Tibial artery (tissue), 4 donors: ENCODE data around the gene PCDHGB4.
A peak's percentile ranks its signal among the peaks of the same experiment; 100 is the strongest.
"Not testable (repeated sequence)": the region's sequence is repeated elsewhere in the genome, so short reads cannot be mapped to it uniquely, and the experiment has no call there.

Experiments used
- DNase-seq, 2 donors: peaks; one replicate each; pipeline ENCODE4 v3.0.0-alpha.2; 2019
- H3K27ac ChIP-seq, 2 donors: fragments of 200-600 bp; sonication (generic) in 1 of 2; 1 replicate in 1 of 2; 2 replicates in 1 of 2; pipeline ENCODE4 v1.5.1; 2018 to 2019; ENCODE audit warnings: mild to moderate bottlenecking in 1 of 2
- H3K27me3 ChIP-seq, 2 donors: fragments of 200-600 bp; sonication (generic) in 1 of 2; one replicate each; pipeline versions ENCODE4 v1.5.1 to v1.6.0; 2016 to 2019
- H3K36me3 ChIP-seq, 3 donors: fragments of 200-600 bp; sonication (generic) in 2 of 3; one replicate each; pipeline ENCODE4 v1.5.1; 2016 to 2019; ENCODE audit warnings: mild to moderate bottlenecking in 2 of 3
- H3K4me1 ChIP-seq, 4 donors: fragments of 200-600 bp; sonication (generic) in 2 of 4; 1 replicate in 3 of 4; 2 replicates in 1 of 4; pipeline ENCODE4 v1.5.1; 2016 to 2019
- H3K4me3 ChIP-seq, 2 donors: fragments of 200-600 bp; sonication (generic) in 1 of 2; 1 replicate in 1 of 2; 2 replicates in 1 of 2; pipeline ENCODE4 v1.5.1; 2018 to 2019; ENCODE audit warnings: mild to moderate bottlenecking in 2 of 2
- H3K9me3 ChIP-seq, 3 donors: fragments of 200-600 bp; sonication (generic) in 1 of 3; one replicate each; pipeline ENCODE4 v1.5.1; 2016 to 2019
- CTCF ChIP-seq, 2 experiments: fragments of 200-600 bp in 1 of 2; fragments of 450-650 bp in 1 of 2; IDR thresholded peaks; one replicate each; pipeline ENCODE4 v1.5.1; 2017 to 2019; ENCODE audit warnings: antibody characterized with exemption in 2 of 2, mild to moderate bottlenecking in 1 of 2, moderate library complexity in 1 of 2
- intact Hi-C: fragments of 100-400 bp; cut with DNase I; formaldehyde crosslinking; loops from one replicate; pipeline ENCODE4 v1.15.0; 2023; ENCODE audit warnings: low total_unique reads

The PCDHGB4 gene

GRCh38 chr5:141397756-141398551, 10.5 kb downstream of the PCDHGB4 start, which contains the start of gene PCDHGB5:
TSS of gene PCDHGB5 (plus strand) at chr5:141397947. CDS start at chr5:141398128, 181 bp downstream.
- peak in 1 of 2 experiments; percentile 44 for TF ChIP-seq CTCF (IDR thresholded peaks at IDR 0.05)
- DNase-seq, H3K4me1 ChIP-seq, H3K27ac ChIP-seq, H3K27me3 ChIP-seq, intact Hi-C loops: not testable (repeated sequence)
- peaks cover 52 to 98% (median 89%) of the 10 kb centered on the region in 3 donors for H3K9me3 ChIP-seq
- peak within 1 kb of the TSS; percentile 31 to 38 for H3K4me3 ChIP-seq
- peaks cover 3 to 50% (median 31%) of the 10 kb centered on the region in 3 donors for H3K36me3 ChIP-seq

DNA sequence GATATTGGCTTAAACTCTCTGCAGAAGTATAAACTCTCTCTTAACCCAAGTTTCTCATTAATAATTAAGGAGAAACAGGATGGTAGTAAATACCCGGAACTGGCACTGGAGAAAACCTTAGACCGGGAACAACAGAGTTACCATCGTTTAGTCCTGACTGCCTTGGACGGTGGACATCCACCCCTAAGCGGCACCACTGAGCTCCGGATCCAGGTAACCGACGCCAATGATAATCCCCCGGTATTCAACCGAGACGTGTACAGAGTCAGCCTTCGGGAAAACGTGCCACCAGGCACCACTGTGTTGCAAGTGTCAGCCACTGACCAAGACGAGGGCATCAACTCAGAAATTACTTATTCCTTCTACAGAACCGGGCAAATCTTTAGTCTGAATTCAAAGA, 11.1 kb downstream of the PCDHGB4 start:
- DNase-seq, result no peak
- Histone ChIP-seq H3K4me1 (no peaks in the 10 kb centered on the region), H3K9me3 (peaks cover 48 to 98% (median 89%) of the 10 kb centered on the region in 3 donors), H3K4me3 (no peak overlapping the region), H3K27ac (no peak overlapping the region), H3K27me3 (no peaks in the 10 kb centered on the region), H3K36me3 (peaks cover 5 to 53% (median 31%) of the 10 kb centered on the region in 3 donors)
- intact Hi-C loops, result no loop called here
- no peak for TF ChIP-seq CTCF (IDR thresholded peaks at IDR 0.05)

- H3K4me1 ChIP-seq, result no peaks in the 10 kb centered on the region
- H3K36me3 ChIP-seq, result peaks cover 6 to 54% (median 37%) of the 10 kb centered on the region in 3 donors
- DNase-seq, result peak in 1 of 2 donors; percentile 43
- H3K27me3 ChIP-seq, result no peaks in the 10 kb centered on the region
- H3K4me3 ChIP-seq, result no peak overlapping the region
- peaks cover 40 to 98% (median 89%) of the 10 kb centered on the region in 3 donors for H3K9me3 ChIP-seq
- TF ChIP-seq CTCF (IDR thresholded peaks at IDR 0.05), result no peak
- intact Hi-C loops, result no loop called here
- no peak overlapping the region for H3K27ac ChIP-seq
Observed at GRCh38 chr5:141399555-141400258, 12.2 kb downstream of the PCDHGB4 start.

DNA sequence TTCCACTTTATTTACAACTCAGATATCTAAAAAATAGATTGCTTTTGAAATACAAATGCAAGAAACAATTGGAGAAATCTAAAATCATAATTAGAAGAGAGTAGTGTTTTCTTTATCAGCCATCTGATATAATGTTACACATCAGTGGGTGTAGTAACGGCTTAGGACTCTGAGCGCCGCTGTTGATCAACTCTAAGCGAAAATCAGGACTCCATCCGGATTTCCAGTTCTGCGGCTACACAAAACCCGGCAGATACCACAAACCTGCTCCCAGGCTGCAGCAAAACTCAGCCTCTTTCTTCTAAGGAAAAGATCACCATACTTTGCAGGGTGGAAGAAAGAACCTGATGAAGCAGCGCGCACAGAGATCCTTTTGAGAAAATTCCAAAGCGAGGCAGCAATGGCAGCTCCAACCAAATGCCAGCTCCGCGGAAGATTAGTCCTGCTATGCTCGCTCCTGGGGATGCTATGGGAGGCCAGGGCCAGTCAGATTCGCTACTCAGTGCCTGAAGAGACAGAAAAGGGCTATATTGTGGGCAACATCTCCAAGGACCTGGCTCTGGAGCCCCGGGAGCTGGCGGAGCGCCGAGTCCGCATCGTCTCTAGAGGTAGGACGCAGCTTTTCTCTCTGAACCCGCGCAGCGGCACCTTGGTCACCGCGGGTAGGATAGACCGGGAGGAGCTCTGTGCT, 15.2 kb downstream of the PCDHGB4 start, which contains the start of gene PCDHGA9:
TSS of gene PCDHGA9 (plus strand) at position 226 of the 691 bp plus-strand sequence. CDS start at position 401, 175 bp downstream.
- peak in 1 of 2 donors; percentile 59 for DNase-seq
- Histone ChIP-seq H3K9me3 (peaks cover 35 to 98% (median 85%) of the 10 kb centered on the region in 3 donors), H3K4me1 (no peaks in the 10 kb centered on the region), H3K4me3 (peak within 1 kb of the TSS; percentile 29 to 31), H3K36me3 (peaks cover 10 to 54% (median 51%) of the 10 kb centered on the region in 3 donors), H3K27me3 (no peaks in the 10 kb centered on the region), H3K27ac (no peak within 1 kb of the TSS)
- intact Hi-C loops, result no loop called here
- peak in 1 of 2 experiments; percentile 16 for TF ChIP-seq CTCF (IDR thresholded peaks at IDR 0.05)

- Histone ChIP-seq H3K4me1 (no peaks in the 10 kb centered on the region), H3K36me3 (peaks cover 10 to 54% (median 54%) of the 10 kb centered on the region in 3 donors), H3K27me3 (no peaks in the 10 kb centered on the region), H3K9me3 (peaks cover 36 to 100% (median 89%) of the 10 kb centered on the region in 3 donors), H3K27ac (no peak overlapping the region), H3K4me3 (peak overlapping the region in 1 of 2 donors; percentile 31)
- no peak for DNase-seq
- intact Hi-C loops, result no loop called here
- TF ChIP-seq CTCF (IDR thresholded peaks at IDR 0.05), result no peak
Observed at GRCh38 chr5:141403387-141403786, 15.9 kb downstream of the PCDHGB4 start.
